ENCODE results near the gene NECTIN4.

Gene NECTIN4

GRCh38 chr1:161111527-161111926, 22.2 kb upstream of the NECTIN4 start:
- DNase-seq (ENCODE audit: low read depth) = no peak

GRCh38 chr1:161111117-161111516, 21.8 kb upstream of the NECTIN4 start:
- no peak for DNase-seq (ENCODE audit: low read depth)

- DNase-seq (ENCODE audit: low read depth) = no peak
Measured at GRCh38 chr1:161106431-161106830, 17.1 kb upstream of the NECTIN4 start.

- DNase-seq (ENCODE audit: low read depth) = no peak
Measured at GRCh38 chr1:161100556-161100955, 11.2 kb upstream of the NECTIN4 start.

- DNase-seq (ENCODE audit: low read depth) = no peak
Measured at GRCh38 chr1:161099090-161099802, 9.9 kb upstream of the NECTIN4 start.

GRCh38 chr1:161098210-161099068, 9.1 kb upstream of the NECTIN4 start, which contains the start of gene KLHDC9:
Gene KLHDC9 (plus strand): TSS chr1:161098361. CDS start chr1:161098536, 175 bp downstream.
- DNase-seq (ENCODE audit: low read depth) = peak; percentile 43

- DNase-seq (ENCODE audit: low read depth) = no peak
Measured at GRCh38 chr1:161096530-161096929, 7.2 kb upstream of the NECTIN4 start.

- DNase-seq (ENCODE audit: low read depth) = no peak
Measured at GRCh38 chr1:161096015-161096414, 6.7 kb upstream of the NECTIN4 start.

- no peak for DNase-seq (ENCODE audit: low read depth)
Measured at GRCh38 chr1:161095230-161095629, 5.9 kb upstream of the NECTIN4 start.

GRCh38 chr1:161094481-161094880, 5.1 kb upstream of the NECTIN4 start:
- DNase-seq (ENCODE audit: low read depth) = no peak

- no peak for DNase-seq (ENCODE audit: low read depth)
Measured at GRCh38 chr1:161092621-161093028, 3.3 kb upstream of the NECTIN4 start.

GRCh38 chr1:161091796-161092507, 2.6 kb upstream of the NECTIN4 start:
- no peak for DNase-seq (ENCODE audit: low read depth)

GRCh38 chr1:161091093-161091492, 1.7 kb upstream of the NECTIN4 start:
- no peak for DNase-seq (ENCODE audit: low read depth)

- DNase-seq (ENCODE audit: low read depth) = no peak
Measured at GRCh38 chr1:161090617-161091016, 1.3 kb upstream of the NECTIN4 start.

- DNase-seq (ENCODE audit: low read depth) = no peak
Measured at GRCh38 chr1:161089938-161090337, 580 bp upstream of the NECTIN4 start.

- no peak for DNase-seq (ENCODE audit: low read depth)
Measured at GRCh38 chr1:161088587-161089110, 709 bp downstream of the NECTIN4 start.

- DNase-seq (ENCODE audit: low read depth) = no peak
Measured at GRCh38 chr1:161086457-161086856, 2.9 kb downstream of the NECTIN4 start.

GRCh38 chr1:161085165-161085564, 4.2 kb downstream of the NECTIN4 start:
- DNase-seq (ENCODE audit: low read depth) = no peak

- DNase-seq (ENCODE audit: low read depth) = no peak
Measured at GRCh38 chr1:161084597-161084988, 4.8 kb downstream of the NECTIN4 start.

GRCh38 chr1:161083748-161084596, 5.4 kb downstream of the NECTIN4 start:
- no peak for DNase-seq (ENCODE audit: low read depth)

GRCh38 chr1:161082996-161083747, 6.2 kb downstream of the NECTIN4 start:
- no peak for DNase-seq (ENCODE audit: low read depth)
